ENCODE results near the gene TAS2R13.

The TAS2R13 gene

GRCh38 chr12:10863512-10864218 lies 45.7 kb downstream of the TAS2R13 start:
- DNase-seq, result no peak

GRCh38 chr12:10861366-10861765 lies 48.0 kb downstream of the TAS2R13 start:
- DNase-seq, result no peak
